Astrocyte (in vitro differentiated cells and primary cell): ENCODE data around the gene KLHL14.

Experiments
- EZH2 ChIP-seq: IDR thresholded peaks from 2 replicates; pipeline ENCODE4 v1.6.1; 2012; ENCODE audit warnings: mild to moderate bottlenecking, low read length, inconsistent platforms; ENCODE audit not compliant: insufficient read depth
- TF ChIP-seq, protein P1 (sequence below): IDR thresholded peaks from 2 replicates; pipeline ENCODE4 v1.5.1; 2011; ENCODE audit warnings: low read depth, mild to moderate bottlenecking, inconsistent platforms, low read length, moderate library complexity; ENCODE audit not compliant: insufficient read depth

DNA sequence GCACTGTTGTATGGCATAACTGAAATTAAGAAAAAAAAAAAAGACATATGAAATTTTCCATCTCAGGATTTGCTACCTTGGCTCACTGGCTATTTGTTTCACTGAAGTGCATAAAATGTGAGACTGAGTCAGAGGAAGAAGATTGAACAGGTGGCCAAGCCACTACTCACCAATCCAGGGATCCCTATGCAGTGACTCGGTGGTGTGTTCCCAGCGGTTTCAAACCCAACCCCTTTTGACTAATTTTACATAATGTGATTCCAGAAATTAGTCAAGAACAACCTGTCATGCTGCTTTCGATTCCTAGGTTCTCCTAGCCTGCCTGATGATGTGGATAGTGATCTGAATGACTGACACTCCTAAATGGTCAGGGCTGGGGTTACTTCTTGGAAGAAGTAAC is 77.3 kb downstream of the KLHL14 start:
- TF ChIP-seq, protein P1, sequence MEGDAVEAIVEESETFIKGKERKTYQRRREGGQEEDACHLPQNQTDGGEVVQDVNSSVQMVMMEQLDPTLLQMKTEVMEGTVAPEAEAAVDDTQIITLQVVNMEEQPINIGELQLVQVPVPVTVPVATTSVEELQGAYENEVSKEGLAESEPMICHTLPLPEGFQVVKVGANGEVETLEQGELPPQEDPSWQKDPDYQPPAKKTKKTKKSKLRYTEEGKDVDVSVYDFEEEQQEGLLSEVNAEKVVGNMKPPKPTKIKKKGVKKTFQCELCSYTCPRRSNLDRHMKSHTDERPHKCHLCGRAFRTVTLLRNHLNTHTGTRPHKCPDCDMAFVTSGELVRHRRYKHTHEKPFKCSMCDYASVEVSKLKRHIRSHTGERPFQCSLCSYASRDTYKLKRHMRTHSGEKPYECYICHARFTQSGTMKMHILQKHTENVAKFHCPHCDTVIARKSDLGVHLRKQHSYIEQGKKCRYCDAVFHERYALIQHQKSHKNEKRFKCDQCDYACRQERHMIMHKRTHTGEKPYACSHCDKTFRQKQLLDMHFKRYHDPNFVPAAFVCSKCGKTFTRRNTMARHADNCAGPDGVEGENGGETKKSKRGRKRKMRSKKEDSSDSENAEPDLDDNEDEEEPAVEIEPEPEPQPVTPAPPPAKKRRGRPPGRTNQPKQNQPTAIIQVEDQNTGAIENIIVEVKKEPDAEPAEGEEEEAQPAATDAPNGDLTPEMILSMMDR: no peak
- TF ChIP-seq EZH2: no peak
